GM12873 (cell line): ENCODE measurements around the gene PRKRIP1.

Source experiments
- CTCF ChIP-seq: IDR thresholded peaks from 2 replicates; pipeline ENCODE4 v1.5.1; 2012; ENCODE audit warnings: low read depth, mild to moderate bottlenecking, moderate library complexity, low read length, control low read depth; ENCODE audit not compliant: insufficient read depth; ENCODE audit errors: missing control alignments

Gene PRKRIP1

GRCh38 chr7:102431617-102432298 lies 35.6 kb downstream of the PRKRIP1 start:
- TF ChIP-seq CTCF = no peak

- TF ChIP-seq CTCF = no peak
Measured at GRCh38 chr7:102432442-102433218, 36.5 kb downstream of the PRKRIP1 start.

GRCh38 chr7:102433219-102434038 lies 37.3 kb downstream of the PRKRIP1 start, which contains the start of gene ORAI2:
Gene ORAI2, plus strand, starts transcription at chr7:102433575. Its CDS starts 5,382 bp downstream, at chr7:102438957.
- no peak for TF ChIP-seq CTCF

GRCh38 chr7:102434039-102434486 lies 37.9 kb downstream of the PRKRIP1 start:
- TF ChIP-seq CTCF = no peak

- no peak for TF ChIP-seq CTCF
Measured at GRCh38 chr7:102436118-102436517, 40.0 kb downstream of the PRKRIP1 start.

GRCh38 chr7:102439963-102440795 lies 44.0 kb downstream of the PRKRIP1 start:
- no peak for TF ChIP-seq CTCF
